Breast epithelium (tissue), 4 donors: ENCODE data around the gene NSMCE4A. TPM values are rescaled to one million over a fixed set of nuclear protein-coding genes. Genes with fewer than 3 reads are reported as not detected.

Experiments
- DNase-seq, 2 donors: peaks; one replicate each; pipeline ENCODE4 v3.0.0-alpha.2; 2019; ENCODE audit warnings: low spot score in 2 of 2
- H3K27ac ChIP-seq, 2 donors: fragments of 200-600 bp; sonication (generic) in 1 of 2; one replicate each; pipeline ENCODE4 v1.5.1; 2016 to 2019; ENCODE audit warnings: mild to moderate bottlenecking in 1 of 2
- H3K27me3 ChIP-seq, 2 donors: fragments of 200-600 bp; sonication (generic) in 1 of 2; one replicate each; pipeline versions ENCODE4 v1.5.1 to v1.6.0; 2017 to 2019; ENCODE audit warnings: control low read depth in 1 of 2, mild to moderate bottlenecking in 1 of 2
- H3K36me3 ChIP-seq: fragments of 200-600 bp; one replicate; pipeline ENCODE4 v1.5.1; 2019
- H3K4me1 ChIP-seq, 2 donors: fragments of 200-600 bp; sonication (generic); one replicate each; pipeline ENCODE4 v1.5.1; 2016 to 2019; ENCODE audit warnings: control low read depth in 1 of 2
- H3K4me3 ChIP-seq, 3 donors: fragments of 200-600 bp; sonication (generic); 1 replicate in 2 of 3; 2 replicates in 1 of 3; pipeline ENCODE4 v1.5.1; 2016 to 2019; ENCODE audit warnings: mild to moderate bottlenecking in 3 of 3, moderate library complexity in 2 of 3
- H3K9me3 ChIP-seq, 2 donors: fragments of 200-600 bp; sonication (generic) in 1 of 2; one replicate each; pipeline ENCODE4 v1.5.1; 2016 to 2019; ENCODE audit warnings: control low read depth in 1 of 2
- POLR2A ChIP-seq: fragments of 450-650 bp; IDR thresholded peaks from one replicate; pipeline ENCODE4 v1.6.1; 2016; ENCODE audit warnings: antibody characterized with exemption, mild to moderate bottlenecking, moderate library complexity
- POLR2AphosphoS5 ChIP-seq, 3 donors: sonication (generic); formaldehyde crosslinking; IDR thresholded peaks; one replicate each; pipeline ENCODE4 v1.6.1; 2017; ENCODE audit warnings: antibody characterized with exemption in 3 of 3
- intact Hi-C: fragments of 100-400 bp; cut with DNase I; formaldehyde crosslinking; loops from one replicate; pipeline ENCODE4 v1.15.1; 2023; ENCODE audit warnings: low total_unique reads
- total RNA-seq, 3 donors: library from RNA; depleted of rRNA; stranded (reverse); fragments of >200 nt; gene quantifications; one replicate each; pipeline ENCODE4 v1.1.0, GENCODE V29; 2016
- TF ChIP-seq, protein P1 (sequence below), 3 donors: fragments of 450-650 bp; IDR thresholded peaks; one replicate each; pipeline ENCODE4 v1.5.1; 2016 to 2017; ENCODE audit warnings: antibody characterized with exemption in 3 of 3, mild to moderate bottlenecking in 3 of 3, moderate library complexity in 3 of 3

NSMCE4A gene
- total RNA-seq, 3 donors from 2014 or later, result 72.2 to 120 (median 119) TPM

DNA sequence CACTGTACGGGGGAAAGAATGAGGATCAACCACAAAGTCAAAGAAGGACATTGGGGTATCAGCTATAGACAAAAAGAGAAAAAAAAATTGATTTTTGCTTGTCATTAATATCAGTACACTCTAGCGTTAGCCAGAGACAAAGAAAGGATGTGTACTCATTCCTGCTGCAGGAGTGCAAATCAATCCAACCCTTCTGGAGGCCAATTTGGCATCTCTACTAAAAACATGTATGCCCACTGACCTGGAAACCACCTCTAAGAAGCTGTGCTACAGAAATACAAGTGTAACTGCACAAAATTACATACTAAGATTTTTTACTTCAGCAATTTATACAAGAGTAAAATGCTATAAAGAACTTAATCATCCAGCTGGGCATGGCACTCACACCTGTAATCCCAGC, 13.6 kb downstream of the NSMCE4A start:
- intact Hi-C loops, result no loop called here
- no peaks in the 10 kb centered on the region for H3K4me1 ChIP-seq
- no peak overlapping the region for H3K27ac ChIP-seq
- no peaks in the 10 kb centered on the region for H3K27me3 ChIP-seq
- H3K4me3 ChIP-seq, result no peak overlapping the region
- TF ChIP-seq POLR2A, result no peak
- TF ChIP-seq, protein P1, sequence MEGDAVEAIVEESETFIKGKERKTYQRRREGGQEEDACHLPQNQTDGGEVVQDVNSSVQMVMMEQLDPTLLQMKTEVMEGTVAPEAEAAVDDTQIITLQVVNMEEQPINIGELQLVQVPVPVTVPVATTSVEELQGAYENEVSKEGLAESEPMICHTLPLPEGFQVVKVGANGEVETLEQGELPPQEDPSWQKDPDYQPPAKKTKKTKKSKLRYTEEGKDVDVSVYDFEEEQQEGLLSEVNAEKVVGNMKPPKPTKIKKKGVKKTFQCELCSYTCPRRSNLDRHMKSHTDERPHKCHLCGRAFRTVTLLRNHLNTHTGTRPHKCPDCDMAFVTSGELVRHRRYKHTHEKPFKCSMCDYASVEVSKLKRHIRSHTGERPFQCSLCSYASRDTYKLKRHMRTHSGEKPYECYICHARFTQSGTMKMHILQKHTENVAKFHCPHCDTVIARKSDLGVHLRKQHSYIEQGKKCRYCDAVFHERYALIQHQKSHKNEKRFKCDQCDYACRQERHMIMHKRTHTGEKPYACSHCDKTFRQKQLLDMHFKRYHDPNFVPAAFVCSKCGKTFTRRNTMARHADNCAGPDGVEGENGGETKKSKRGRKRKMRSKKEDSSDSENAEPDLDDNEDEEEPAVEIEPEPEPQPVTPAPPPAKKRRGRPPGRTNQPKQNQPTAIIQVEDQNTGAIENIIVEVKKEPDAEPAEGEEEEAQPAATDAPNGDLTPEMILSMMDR (IDR thresholded peaks at IDR 0.05), result no peak
- no peak for TF ChIP-seq POLR2AphosphoS5 (IDR thresholded peaks at IDR 0.05)
- DNase-seq, result no peak
- H3K36me3 ChIP-seq, result no peaks in the 10 kb centered on the region
- no peaks in the 10 kb centered on the region for H3K9me3 ChIP-seq

DNA sequence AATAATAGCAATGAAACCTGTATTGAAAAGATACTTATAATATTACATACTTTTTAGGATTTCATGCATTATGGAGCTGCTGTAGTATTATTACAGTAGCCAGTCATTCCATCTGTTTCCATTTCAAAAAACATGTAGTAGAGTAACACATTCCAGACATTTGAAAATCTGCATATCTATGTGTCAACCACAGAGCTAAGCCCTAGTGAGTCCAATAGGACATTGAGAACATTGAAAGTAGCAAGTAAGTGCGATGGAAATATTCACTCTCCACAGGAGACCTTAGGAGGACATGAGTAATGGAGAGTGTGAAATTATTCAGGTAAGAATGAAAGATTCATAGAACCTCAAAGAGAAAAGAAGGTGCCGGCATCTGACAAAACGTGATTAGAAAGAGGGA, 15.3 kb downstream of the NSMCE4A start:
- intact Hi-C loops, result no loop called here
- H3K36me3 ChIP-seq, result no peaks in the 10 kb centered on the region
- DNase-seq, result no peak
- no peaks in the 10 kb centered on the region for H3K4me1 ChIP-seq
- TF ChIP-seq, protein P1 (IDR thresholded peaks at IDR 0.05), result no peak
- TF ChIP-seq POLR2AphosphoS5 (IDR thresholded peaks at IDR 0.05), result no peak
- no peak for TF ChIP-seq POLR2A
- no peaks in the 10 kb centered on the region for H3K27me3 ChIP-seq
- H3K4me3 ChIP-seq, result no peak overlapping the region
- H3K9me3 ChIP-seq, result no peaks in the 10 kb centered on the region
- no peak overlapping the region for H3K27ac ChIP-seq

DNA sequence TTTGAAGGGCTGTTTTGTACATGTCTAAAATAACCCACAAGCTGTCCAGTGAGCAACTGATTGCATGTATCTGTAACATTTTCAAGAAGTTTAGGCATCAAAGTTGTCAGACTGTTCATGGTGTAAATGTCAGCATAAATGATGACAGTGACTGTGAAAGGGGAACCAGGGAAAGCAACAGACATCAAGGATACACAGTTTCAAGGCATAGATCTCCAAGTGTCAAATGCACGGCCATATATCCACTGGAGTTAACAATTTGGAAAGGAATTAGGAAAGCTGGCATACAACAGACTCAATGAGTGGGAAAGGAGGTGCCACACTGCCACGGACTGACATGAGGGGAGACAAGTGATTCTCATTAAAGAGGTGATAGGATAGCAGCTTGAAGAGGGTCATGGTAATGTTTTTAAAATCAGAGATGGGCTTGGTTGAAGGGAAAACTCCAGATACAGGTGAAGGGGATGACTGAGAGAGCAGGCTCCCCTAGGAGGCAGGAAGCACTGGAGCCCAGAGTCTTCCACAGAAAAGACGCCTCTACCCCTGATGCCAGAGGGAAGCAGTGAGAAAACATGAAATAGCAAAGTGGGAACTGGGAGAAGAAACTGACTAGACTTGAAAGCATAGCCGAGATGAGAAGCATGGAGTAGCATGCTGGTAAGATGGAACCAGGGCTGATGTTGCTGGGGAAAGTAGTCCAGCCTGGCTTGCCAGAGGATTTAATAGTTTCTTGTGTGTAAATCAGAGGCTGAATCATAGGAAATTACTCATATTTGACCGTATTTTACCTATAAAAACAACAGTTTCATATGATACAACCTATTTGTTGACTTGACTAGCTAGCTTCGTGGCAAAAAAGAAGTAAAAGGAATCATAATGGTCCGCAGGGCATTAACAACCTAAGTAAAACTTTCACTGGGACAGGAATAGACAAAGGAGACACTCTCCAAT, 18.6 kb downstream of the NSMCE4A start:
- Histone ChIP-seq H3K27ac (no peak overlapping the region), H3K9me3 (no peaks in the 10 kb centered on the region), H3K27me3 (no peaks in the 10 kb centered on the region), H3K4me1 (no peaks in the 10 kb centered on the region), H3K4me3 (no peak overlapping the region), H3K36me3 (no peaks in the 10 kb centered on the region)
- intact Hi-C loops, result no loop called here
- TF ChIP-seq, protein P1 (IDR thresholded peaks at IDR 0.05), result no peak
- TF ChIP-seq POLR2A (no peak), POLR2AphosphoS5 (IDR thresholded peaks at IDR 0.05) (no peak)
- no peak for DNase-seq

DNA sequence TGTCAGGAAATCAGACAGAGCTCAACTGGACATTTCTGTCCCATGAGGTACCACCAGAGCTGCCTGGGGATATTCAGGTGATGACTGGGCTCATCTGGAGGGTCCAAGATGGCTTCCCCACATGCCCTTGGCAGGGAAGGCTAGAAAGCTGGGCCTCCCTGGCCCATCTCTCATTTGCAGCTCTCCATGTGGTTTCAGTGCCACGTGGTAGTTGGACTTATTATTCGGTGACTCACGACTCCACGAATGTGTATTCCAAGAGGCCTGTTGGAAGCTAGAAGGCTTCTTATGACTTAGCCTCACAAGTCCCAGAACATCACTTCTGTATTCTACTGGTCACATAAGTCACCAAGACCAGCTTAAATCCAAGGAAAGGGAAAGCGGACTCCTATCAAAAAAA, 22.8 kb downstream of the NSMCE4A start:
- no peak overlapping the region for H3K27ac ChIP-seq
- no peaks in the 10 kb centered on the region for H3K4me1 ChIP-seq
- DNase-seq, result no peak
- no peaks in the 10 kb centered on the region for H3K9me3 ChIP-seq
- H3K27me3 ChIP-seq, result no peaks in the 10 kb centered on the region
- no peak for TF ChIP-seq POLR2AphosphoS5 (IDR thresholded peaks at IDR 0.05)
- no peak overlapping the region for H3K4me3 ChIP-seq
- no peaks in the 10 kb centered on the region for H3K36me3 ChIP-seq
- intact Hi-C loops, result no loop called here

DNA sequence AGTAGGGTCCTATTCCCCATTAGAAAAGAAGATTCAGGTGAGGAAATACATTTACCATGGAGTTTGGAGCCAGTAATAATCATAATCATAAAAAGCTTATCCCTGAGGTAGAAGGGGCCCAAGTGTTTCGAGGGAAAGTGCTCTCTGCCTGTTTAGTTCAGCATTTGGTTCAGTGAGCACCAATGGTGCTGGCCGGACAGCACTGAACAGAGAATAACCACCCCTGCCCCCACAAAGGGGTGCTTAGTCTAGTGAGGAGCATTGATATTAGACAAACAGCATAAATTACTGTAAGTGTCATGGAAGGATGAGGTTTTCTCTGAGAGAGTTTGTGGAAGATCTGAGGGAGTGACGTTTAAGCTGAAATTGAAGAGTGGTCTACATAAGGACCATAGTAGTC, 25.6 kb downstream of the NSMCE4A start:
- H3K27me3 ChIP-seq, result no peaks in the 10 kb centered on the region
- no peak overlapping the region for H3K4me3 ChIP-seq
- no peaks in the 10 kb centered on the region for H3K9me3 ChIP-seq
- DNase-seq, result no peak
- H3K4me1 ChIP-seq, result no peaks in the 10 kb centered on the region
- intact Hi-C loops, result no loop called here
- TF ChIP-seq, protein P1 (IDR thresholded peaks at IDR 0.05), result no peak
- TF ChIP-seq POLR2A (no peak), POLR2AphosphoS5 (IDR thresholded peaks at IDR 0.05) (no peak)
- H3K27ac ChIP-seq, result no peak overlapping the region
- no peaks in the 10 kb centered on the region for H3K36me3 ChIP-seq
